B cell (primary cell): ENCODE results near the gene DDR1.
"Not testable (repeated sequence)": the region's sequence is repeated elsewhere in the genome, so short reads cannot be mapped to it uniquely, and the experiment has no call there.

Experiments used
- EZH2 ChIP-seq: IDR thresholded peaks from 2 replicates; pipeline ENCODE4 v1.6.1; 2012; ENCODE audit warnings: borderline replicate concordance, low read depth, mild to moderate bottlenecking, moderate library complexity, low read length; ENCODE audit not compliant: insufficient read depth, poor library complexity, severe bottlenecking
- TF ChIP-seq, protein P1 (sequence below): fragments of 200-600 bp; IDR thresholded peaks from one replicate; pipeline ENCODE4 v1.8.0; 2022; ENCODE audit warnings: antibody characterized with exemption, mild to moderate bottlenecking

DNA sequence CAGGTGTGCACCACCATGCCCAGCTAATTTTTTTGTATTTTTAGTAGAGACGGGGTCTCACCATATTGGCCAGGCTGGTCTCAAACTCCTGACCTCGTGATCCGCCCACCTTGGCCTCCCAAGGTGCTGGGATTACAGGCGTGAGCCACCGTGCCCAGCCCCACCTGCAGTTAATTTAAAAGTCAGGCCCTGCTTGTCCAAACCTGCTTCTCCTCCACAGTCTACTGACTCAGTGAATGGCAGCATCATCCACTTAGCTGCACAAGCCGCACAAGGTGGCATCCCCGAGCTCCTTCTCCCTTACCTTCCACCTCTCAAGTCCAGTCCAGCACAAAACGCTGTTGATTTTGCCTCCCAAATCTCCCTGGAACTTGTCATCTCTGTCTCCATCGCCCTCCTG, 17.9 kb downstream of the DDR1 start:
- TF ChIP-seq, protein P1, sequence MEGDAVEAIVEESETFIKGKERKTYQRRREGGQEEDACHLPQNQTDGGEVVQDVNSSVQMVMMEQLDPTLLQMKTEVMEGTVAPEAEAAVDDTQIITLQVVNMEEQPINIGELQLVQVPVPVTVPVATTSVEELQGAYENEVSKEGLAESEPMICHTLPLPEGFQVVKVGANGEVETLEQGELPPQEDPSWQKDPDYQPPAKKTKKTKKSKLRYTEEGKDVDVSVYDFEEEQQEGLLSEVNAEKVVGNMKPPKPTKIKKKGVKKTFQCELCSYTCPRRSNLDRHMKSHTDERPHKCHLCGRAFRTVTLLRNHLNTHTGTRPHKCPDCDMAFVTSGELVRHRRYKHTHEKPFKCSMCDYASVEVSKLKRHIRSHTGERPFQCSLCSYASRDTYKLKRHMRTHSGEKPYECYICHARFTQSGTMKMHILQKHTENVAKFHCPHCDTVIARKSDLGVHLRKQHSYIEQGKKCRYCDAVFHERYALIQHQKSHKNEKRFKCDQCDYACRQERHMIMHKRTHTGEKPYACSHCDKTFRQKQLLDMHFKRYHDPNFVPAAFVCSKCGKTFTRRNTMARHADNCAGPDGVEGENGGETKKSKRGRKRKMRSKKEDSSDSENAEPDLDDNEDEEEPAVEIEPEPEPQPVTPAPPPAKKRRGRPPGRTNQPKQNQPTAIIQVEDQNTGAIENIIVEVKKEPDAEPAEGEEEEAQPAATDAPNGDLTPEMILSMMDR = not testable (repeated sequence)
- not testable (repeated sequence) for TF ChIP-seq EZH2
